ENCODE results near the gene SLC39A10. TPM values are rescaled to one million over a fixed set of nuclear protein-coding genes. Genes with fewer than 3 reads are reported as not detected.

Gene SLC39A10
- total RNA-seq, 1 donor from 2014 or later: 52.3 TPM

DNA sequence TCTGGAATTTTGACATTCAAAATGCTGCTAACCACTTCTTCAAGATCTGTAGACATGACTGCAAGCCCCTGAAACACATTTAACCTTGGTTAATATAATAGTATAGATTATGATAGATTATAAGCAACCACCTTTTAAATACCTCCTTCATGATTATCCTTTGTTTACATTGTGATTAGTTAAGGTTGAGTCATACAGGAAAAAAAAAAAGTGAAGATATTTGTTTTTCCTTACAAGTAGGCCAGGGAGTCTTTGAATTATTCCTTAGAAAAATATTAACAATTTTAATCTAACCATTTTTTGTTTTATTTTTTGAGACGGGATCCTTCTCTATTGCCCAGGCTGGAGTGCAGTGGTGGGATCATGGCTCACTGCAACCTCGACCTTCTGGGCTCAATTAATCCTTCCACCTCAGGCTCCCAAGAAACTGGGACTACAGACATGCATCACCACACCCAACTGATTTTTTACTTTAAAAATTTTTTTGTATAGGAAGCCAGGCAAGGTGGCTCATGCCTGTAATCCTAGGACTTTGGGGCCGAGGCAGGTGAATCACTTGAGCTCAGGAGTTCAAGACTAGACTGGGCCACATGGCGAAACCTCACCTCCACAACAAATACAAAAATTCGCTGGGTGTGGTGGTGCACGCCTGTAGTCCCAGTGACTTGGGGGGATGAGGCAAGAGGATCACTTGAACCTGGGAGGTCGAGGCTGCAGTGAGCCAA lies 99.4 kb downstream of the SLC39A10 start:
- intact Hi-C loops (cut with micrococcal nuclease): no loop called here
- Mint-ChIP-seq H3K27me3 (no peaks in the 10 kb centered on the region), H3K9me3 (peaks cover 11% of the 10 kb centered on the region), H3K36me3 (ENCODE audit: low read depth) (no peaks in the 10 kb centered on the region), H3K27ac (no peak overlapping the region), H3K4me1 (no peaks in the 10 kb centered on the region), H3K4me3 (no peak overlapping the region)
- no peak for TF ChIP-seq CTCF (IDR thresholded peaks at IDR 0.05)
- DNase-seq (no peak), ATAC-seq (ENCODE audit: low read depth) (no peak)
- POLR2A ChIA-PET: interaction anchor here (0.7 kb wide), 1 partner anchor 10 kb away, joined by 4 read pairs; no protein-coding TSS in a partner anchor
- CTCF ChIA-PET: no interaction called here

DNA sequence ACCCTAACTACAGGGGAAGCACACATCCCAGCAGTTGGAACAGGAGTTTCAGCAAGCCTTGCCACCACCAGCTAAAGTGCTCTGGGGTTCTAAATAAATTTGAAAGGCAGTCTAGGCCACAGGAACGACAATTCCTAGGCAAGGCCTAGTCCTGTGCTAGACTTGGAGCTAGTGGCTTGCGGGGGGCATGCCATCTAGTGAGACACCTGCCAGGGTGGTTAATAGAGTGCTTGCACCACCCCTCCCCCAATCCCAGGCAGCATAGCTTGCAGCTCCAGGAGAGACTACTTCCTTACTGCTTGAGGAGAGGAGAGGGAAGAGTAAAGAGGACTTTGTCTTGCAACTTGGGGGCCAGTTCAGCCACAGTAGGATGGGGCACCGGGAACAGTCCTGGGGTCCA lies 101.8 kb downstream of the SLC39A10 start:
- DNase-seq (no peak), ATAC-seq (ENCODE audit: low read depth) (no peak)
- intact Hi-C loops (cut with micrococcal nuclease): no loop called here
- Mint-ChIP-seq H3K36me3 (ENCODE audit: low read depth) (no peaks in the 10 kb centered on the region), H3K4me3 (no peak overlapping the region), H3K27ac (no peak overlapping the region), H3K27me3 (no peaks in the 10 kb centered on the region), H3K9me3 (peaks cover 28% of the 10 kb centered on the region), H3K4me1 (no peaks in the 10 kb centered on the region)
- ChIA-PET POLR2A (no interaction called here), CTCF (no interaction called here)
- TF ChIP-seq CTCF (IDR thresholded peaks at IDR 0.05): no peak

- intact Hi-C loops (cut with micrococcal nuclease): no loop called here
- DNase-seq: no peak
- no peaks in the 10 kb centered on the region for H3K27me3 Mint-ChIP-seq
- CTCF ChIA-PET: no interaction called here
- peaks cover 34% of the 10 kb centered on the region for H3K9me3 Mint-ChIP-seq
- no peaks in the 10 kb centered on the region for H3K36me3 Mint-ChIP-seq (ENCODE audit: low read depth)
- no peak for ATAC-seq (ENCODE audit: low read depth)
- H3K27ac Mint-ChIP-seq: no peak overlapping the region
- H3K4me1 Mint-ChIP-seq: no peaks in the 10 kb centered on the region
- POLR2A ChIA-PET: no interaction called here
- no peak for TF ChIP-seq CTCF (IDR thresholded peaks at IDR 0.05)
- no peak overlapping the region for H3K4me3 Mint-ChIP-seq
Measured at GRCh38 chr2:195759877-195760276, 102.9 kb downstream of the SLC39A10 start.

GRCh38 chr2:195763866-195764265 lies 106.8 kb downstream of the SLC39A10 start:
- no peak for DNase-seq
- POLR2A ChIA-PET: no interaction called here
- ATAC-seq (ENCODE audit: low read depth): no peak
- TF ChIP-seq CTCF (IDR thresholded peaks at IDR 0.05): no peak
- no peak overlapping the region for H3K27ac Mint-ChIP-seq
- H3K4me1 Mint-ChIP-seq: no peaks in the 10 kb centered on the region
- CTCF ChIA-PET: no interaction called here
- H3K9me3 Mint-ChIP-seq: peaks cover 42% of the 10 kb centered on the region
- no peak overlapping the region for H3K4me3 Mint-ChIP-seq
- intact Hi-C loops (cut with micrococcal nuclease): no loop called here
- no peaks in the 10 kb centered on the region for H3K36me3 Mint-ChIP-seq (ENCODE audit: low read depth)
- no peaks in the 10 kb centered on the region for H3K27me3 Mint-ChIP-seq

DNA sequence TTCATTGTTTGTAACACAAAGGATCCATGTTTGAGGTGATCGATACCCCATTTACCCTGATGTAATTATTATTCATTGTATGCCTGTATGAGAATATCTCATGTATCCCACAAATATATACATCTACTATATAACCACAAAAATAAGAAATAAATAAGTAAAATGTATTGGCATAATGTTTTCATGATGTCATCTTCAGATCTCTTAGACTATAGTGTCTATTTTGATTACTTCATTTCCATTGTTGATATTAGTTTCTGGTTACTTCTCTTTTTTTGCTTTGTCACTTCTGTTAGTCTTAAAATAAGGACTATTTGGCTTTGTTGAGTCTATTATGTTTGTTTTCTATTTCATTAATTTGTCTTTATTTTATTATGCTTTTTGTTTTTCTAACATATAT lies 109.7 kb downstream of the SLC39A10 start:
- no peak for ATAC-seq (ENCODE audit: low read depth)
- no peaks in the 10 kb centered on the region for H3K27me3 Mint-ChIP-seq
- H3K4me3 Mint-ChIP-seq: no peak overlapping the region
- POLR2A ChIA-PET: no interaction called here
- no peaks in the 10 kb centered on the region for H3K36me3 Mint-ChIP-seq (ENCODE audit: low read depth)
- DNase-seq: no peak
- no peak for TF ChIP-seq CTCF (IDR thresholded peaks at IDR 0.05)
- CTCF ChIA-PET: no interaction called here
- intact Hi-C loops (cut with micrococcal nuclease): no loop called here
- H3K27ac Mint-ChIP-seq: no peak overlapping the region
- no peaks in the 10 kb centered on the region for H3K4me1 Mint-ChIP-seq
- peaks cover 30% of the 10 kb centered on the region for H3K9me3 Mint-ChIP-seq
